GM12872 (cell line): ENCODE measurements around the gene KPNA3.

ENCODE experiments used
- TF ChIP-seq, protein P1 (sequence below): IDR thresholded peaks from 3 replicates; pipeline ENCODE4 v1.5.1; 2011; ENCODE audit warnings: low read depth, mild to moderate bottlenecking, low read length, moderate library complexity; ENCODE audit not compliant: insufficient read depth

The KPNA3 gene

GRCh38 chr13:49782784-49783183 is 9.7 kb downstream of the KPNA3 start:
- TF ChIP-seq, protein P1, sequence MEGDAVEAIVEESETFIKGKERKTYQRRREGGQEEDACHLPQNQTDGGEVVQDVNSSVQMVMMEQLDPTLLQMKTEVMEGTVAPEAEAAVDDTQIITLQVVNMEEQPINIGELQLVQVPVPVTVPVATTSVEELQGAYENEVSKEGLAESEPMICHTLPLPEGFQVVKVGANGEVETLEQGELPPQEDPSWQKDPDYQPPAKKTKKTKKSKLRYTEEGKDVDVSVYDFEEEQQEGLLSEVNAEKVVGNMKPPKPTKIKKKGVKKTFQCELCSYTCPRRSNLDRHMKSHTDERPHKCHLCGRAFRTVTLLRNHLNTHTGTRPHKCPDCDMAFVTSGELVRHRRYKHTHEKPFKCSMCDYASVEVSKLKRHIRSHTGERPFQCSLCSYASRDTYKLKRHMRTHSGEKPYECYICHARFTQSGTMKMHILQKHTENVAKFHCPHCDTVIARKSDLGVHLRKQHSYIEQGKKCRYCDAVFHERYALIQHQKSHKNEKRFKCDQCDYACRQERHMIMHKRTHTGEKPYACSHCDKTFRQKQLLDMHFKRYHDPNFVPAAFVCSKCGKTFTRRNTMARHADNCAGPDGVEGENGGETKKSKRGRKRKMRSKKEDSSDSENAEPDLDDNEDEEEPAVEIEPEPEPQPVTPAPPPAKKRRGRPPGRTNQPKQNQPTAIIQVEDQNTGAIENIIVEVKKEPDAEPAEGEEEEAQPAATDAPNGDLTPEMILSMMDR: no peak

DNA sequence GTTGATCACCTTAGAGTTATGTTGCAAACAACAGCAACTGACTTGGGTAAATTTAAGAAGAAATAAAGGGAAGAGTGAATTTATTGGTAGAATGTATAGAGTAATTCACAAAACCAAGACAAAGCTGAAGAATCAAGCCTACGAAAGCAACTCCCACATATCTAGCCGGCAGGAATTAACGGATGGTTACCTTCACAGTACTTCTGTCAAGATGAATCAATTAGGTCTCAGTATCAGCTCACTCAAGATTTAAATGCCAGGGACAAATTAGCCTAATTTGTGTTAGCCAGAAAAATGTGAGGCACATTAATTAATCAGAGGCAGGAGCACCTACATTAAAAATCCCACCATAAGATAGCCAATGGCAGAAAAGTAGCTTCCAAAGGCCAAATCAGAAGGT is 10.7 kb downstream of the KPNA3 start:
- TF ChIP-seq, protein P1: no peak

GRCh38 chr13:49779721-49780120 is 12.8 kb downstream of the KPNA3 start:
- TF ChIP-seq, protein P1: no peak

GRCh38 chr13:49777746-49778614 is 14.5 kb downstream of the KPNA3 start:
- TF ChIP-seq, protein P1: no peak

GRCh38 chr13:49776871-49777270 is 15.6 kb downstream of the KPNA3 start:
- TF ChIP-seq, protein P1: no peak

DNA sequence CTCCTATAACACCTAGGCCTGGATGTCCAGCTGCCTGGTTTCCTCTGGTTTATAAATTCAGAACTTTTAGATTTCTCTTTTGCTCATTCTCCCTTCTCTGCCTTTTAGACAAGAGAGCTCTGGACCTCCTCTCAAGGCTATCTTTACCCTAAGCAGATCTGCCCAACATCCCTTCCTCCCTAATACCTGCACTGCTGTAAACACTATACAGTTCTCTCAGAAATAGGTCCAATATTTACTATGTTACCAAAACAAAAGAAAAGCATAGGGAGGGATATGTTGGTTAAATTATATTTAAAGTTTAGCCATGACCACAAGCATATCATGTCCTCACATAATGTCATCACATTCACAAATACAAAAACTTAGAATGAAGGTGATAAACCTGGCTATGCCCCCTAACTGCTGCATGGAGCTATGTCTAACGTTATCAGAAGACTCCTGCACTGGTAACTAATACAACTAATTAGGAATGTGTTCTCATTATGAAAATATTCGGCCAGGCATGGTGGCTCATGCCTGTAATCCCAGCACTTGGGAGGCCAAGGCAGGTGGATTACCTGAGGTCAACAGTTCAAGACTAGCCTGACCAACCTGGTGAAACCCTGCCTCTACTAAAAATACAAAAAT is 18.0 kb downstream of the KPNA3 start:
- TF ChIP-seq, protein P1: no peak

DNA sequence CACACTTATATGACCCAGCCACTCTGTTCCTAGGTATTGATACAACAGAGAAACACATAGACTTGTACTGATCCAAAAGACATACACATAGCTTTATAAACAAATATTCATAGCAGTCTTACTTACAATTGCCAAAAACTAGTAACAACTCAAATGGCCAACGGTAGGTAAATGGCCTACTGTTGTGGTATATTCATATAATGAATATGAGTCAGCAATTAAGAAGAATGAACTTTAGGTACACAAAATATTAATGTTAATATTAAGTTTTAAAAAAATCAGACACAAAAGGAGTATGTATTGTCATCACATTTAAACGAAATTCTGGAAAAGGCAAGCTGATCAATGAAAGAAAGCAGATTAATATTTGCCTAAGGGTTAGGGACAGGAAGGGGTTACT is 19.7 kb downstream of the KPNA3 start:
- TF ChIP-seq, protein P1: no peak
